ENCODE measurements around the gene PLPP2.

- TF ChIP-seq CTCF (IDR thresholded peaks at IDR 0.05; ENCODE audit: borderline replicate concordance, extremely low read depth, low read length, poor library complexity, severe bottlenecking) = no peak
- TF ChIP-seq EZH2 (IDR thresholded peaks at IDR 0.05; ENCODE audit: borderline replicate concordance, low read depth, low read length, severe bottlenecking) = no peak
Measured at GRCh38 chr19:291006-291521, at the start of gene PLPP2.

Measured in DND-41 (cell line).